ENCODE results near the gene MCCD1. TPM values are rescaled to one million over a fixed set of nuclear protein-coding genes. Genes with fewer than 3 reads are reported as not detected.

Gene MCCD1
- total RNA-seq, 4 donors from 2014 or later: not detected

GRCh38 chr6:31567531-31568370 lies 39.0 kb downstream of the MCCD1 start:
- H3K36me3 ChIP-seq: no peaks in the 10 kb centered on the region
- H3K4me3 ChIP-seq: no peak overlapping the region
- peaks cover 7% of the 10 kb centered on the region for H3K4me1 ChIP-seq
- H3K27me3 ChIP-seq: peaks cover 3% of the 10 kb centered on the region
- no peak for DNase-seq (ENCODE audit: low spot score in 2 of 2)
- no peaks in the 10 kb centered on the region for H3K9me3 ChIP-seq
- no peak for TF ChIP-seq EP300 (IDR thresholded peaks at IDR 0.05)
- TF ChIP-seq POLR2AphosphoS5 (IDR thresholded peaks at IDR 0.05): no peak
- no peak for TF ChIP-seq CTCF (IDR thresholded peaks at IDR 0.05)
- TF ChIP-seq POLR2A (IDR thresholded peaks at IDR 0.05): no peak
- no peak overlapping the region for H3K27ac ChIP-seq
- 54% methylated on average over 9 of the region's 9 CpGs for WGBS

- 71% methylated on average over 3 of the region's 3 CpGs for WGBS
- Histone ChIP-seq H3K9me3 (no peaks in the 10 kb centered on the region), H3K27ac (no peak overlapping the region), H3K36me3 (no peaks in the 10 kb centered on the region), H3K4me3 (no peak overlapping the region), H3K27me3 (peaks cover 3% of the 10 kb centered on the region), H3K4me1 (peaks cover 4% of the 10 kb centered on the region)
- DNase-seq (ENCODE audit: low spot score in 2 of 2): no peak
- TF ChIP-seq POLR2AphosphoS5 (IDR thresholded peaks at IDR 0.05) (no peak), POLR2A (IDR thresholded peaks at IDR 0.05) (no peak), CTCF (IDR thresholded peaks at IDR 0.05) (no peak), EP300 (IDR thresholded peaks at IDR 0.05) (no peak)
These were observed 39.8 kb downstream of the MCCD1 start for GRCh38 chr6:31568537-31568961.

- no peak for TF ChIP-seq CTCF (IDR thresholded peaks at IDR 0.05)
- TF ChIP-seq POLR2A (IDR thresholded peaks at IDR 0.05): no peak
- no peak for TF ChIP-seq EP300 (IDR thresholded peaks at IDR 0.05)
- TF ChIP-seq POLR2AphosphoS5 (IDR thresholded peaks at IDR 0.05): no peak
These were observed 41.2 kb downstream of the MCCD1 start for GRCh38 chr6:31569861-31570536.

GRCh38 chr6:31572041-31572911 lies 43.5 kb downstream of the MCCD1 start, which contains the start of gene LTA:
TSS of gene LTA (plus strand) at chr6:31572289. CDS start at chr6:31572743, 454 bp downstream.
- Histone ChIP-seq H3K4me1 (peaks cover 11% of the 10 kb centered on the region), H3K4me3 (no peak within 1 kb of the TSS), H3K36me3 (no peaks in the 10 kb centered on the region), H3K27me3 (peaks cover 3% of the 10 kb centered on the region), H3K27ac (no peak within 1 kb of the TSS), H3K9me3 (no peaks in the 10 kb centered on the region)
- no peak for TF ChIP-seq POLR2A (IDR thresholded peaks at IDR 0.05)
- TF ChIP-seq CTCF (IDR thresholded peaks at IDR 0.05): no peak
- TF ChIP-seq POLR2AphosphoS5 (IDR thresholded peaks at IDR 0.05): no peak
- TF ChIP-seq EP300 (IDR thresholded peaks at IDR 0.05): no peak
- WGBS: 81% methylated on average over 27 of the region's 27 CpGs
- no peak for DNase-seq (ENCODE audit: low spot score in 2 of 2)

More at GRCh38 chr6:31569861-31570536, 41.2 kb downstream of the MCCD1 start:
- H3K27ac ChIP-seq: no peak overlapping the region
- no peaks in the 10 kb centered on the region for H3K36me3 ChIP-seq
- H3K4me3 ChIP-seq: no peak overlapping the region
- H3K4me1 ChIP-seq: peaks cover 4% of the 10 kb centered on the region
- WGBS: 76% methylated on average over 1 of the region's 1 CpG
- peaks cover 3% of the 10 kb centered on the region for H3K27me3 ChIP-seq
- no peak for DNase-seq (ENCODE audit: low spot score in 2 of 2)
- H3K9me3 ChIP-seq: no peaks in the 10 kb centered on the region

Measured in suprapubic skin (tissue), 4 donors.